DMS 273 (cell line): ENCODE results near the gene NOXA1.
"Not testable (repeated sequence)": the region's sequence is repeated elsewhere in the genome, so short reads cannot be mapped to it uniquely, and the experiment has no call there.

Source experiments
- DNase-seq: peaks from one replicate; lab custom pipeline; 2025; ENCODE audit not compliant: unreplicated experiment; lab: John Stamatoyannopoulos, UW

NOXA1 gene

GRCh38 chr9:137406085-137406760 is 17.0 kb upstream of the NOXA1 start:
- no peak for DNase-seq

GRCh38 chr9:137406876-137407589 is 16.2 kb upstream of the NOXA1 start:
- peak; percentile 87 for DNase-seq

GRCh38 chr9:137407590-137408300 is 15.4 kb upstream of the NOXA1 start:
- DNase-seq = no peak

- no peak for DNase-seq
Observed at GRCh38 chr9:137408651-137409405, 14.4 kb upstream of the NOXA1 start.

- DNase-seq = no peak
Observed at GRCh38 chr9:137409515-137409914, 13.7 kb upstream of the NOXA1 start.

GRCh38 chr9:137410236-137410890 is 12.8 kb upstream of the NOXA1 start:
- DNase-seq = not testable (repeated sequence)

GRCh38 chr9:137410891-137411249 is 12.3 kb upstream of the NOXA1 start:
- no peak for DNase-seq

GRCh38 chr9:137411260-137411644 is 11.9 kb upstream of the NOXA1 start:
- no peak for DNase-seq

- DNase-seq = no peak
Observed at GRCh38 chr9:137411645-137412380, 11.4 kb upstream of the NOXA1 start.

GRCh38 chr9:137412431-137412830 is 10.8 kb upstream of the NOXA1 start:
- no peak for DNase-seq

GRCh38 chr9:137415451-137415850 is 7.7 kb upstream of the NOXA1 start:
- no peak for DNase-seq

- no peak for DNase-seq
Observed at GRCh38 chr9:137416006-137416562, 7.1 kb upstream of the NOXA1 start.

- no peak for DNase-seq
Observed at GRCh38 chr9:137416563-137417151, 6.5 kb upstream of the NOXA1 start.

GRCh38 chr9:137417161-137418021 is 5.8 kb upstream of the NOXA1 start:
- DNase-seq = no peak

- DNase-seq = no peak
Observed at GRCh38 chr9:137421838-137422603, 1.2 kb upstream of the NOXA1 start.

GRCh38 chr9:137423514-137424291 is 510 bp downstream of the NOXA1 start:
- DNase-seq = no peak

GRCh38 chr9:137426018-137426681 is 3.0 kb downstream of the NOXA1 start:
- DNase-seq = no peak
